Osteoblast (primary cell): Measurements from ENCODE around the gene TMOD4. TPM values are rescaled to one million over a fixed set of nuclear protein-coding genes. Genes with fewer than 3 reads are reported as not detected.

Experiments used
- DNase-seq: peaks from one replicate; pipeline ENCODE4 v3.0.0; 2011; ENCODE audit warnings: low spot score, mixed read lengths; ENCODE audit not compliant: insufficient read length; ENCODE audit errors: missing footprints
- H2AFZ ChIP-seq: 2 replicates; pipeline ENCODE4 v1.6.0; 2011; ENCODE audit warnings: mild to moderate bottlenecking, low read length
- H3K27ac ChIP-seq: 2 replicates; pipeline ENCODE4 v1.5.1; 2011; ENCODE audit warnings: mild to moderate bottlenecking, low read depth, low read length, moderate library complexity
- H3K27me3 ChIP-seq: 2 replicates; pipeline ENCODE4 v1.6.0; 2012; ENCODE audit warnings: mild to moderate bottlenecking, control low read depth, inconsistent platforms, low read length, moderate library complexity; ENCODE audit not compliant: insufficient read depth
- H3K36me3 ChIP-seq: 2 replicates; pipeline ENCODE4 v1.5.1; 2011; ENCODE audit warnings: mild to moderate bottlenecking, low read length, control low read depth, moderate library complexity; ENCODE audit not compliant: insufficient read depth
- H3K4me1 ChIP-seq: 2 replicates; pipeline ENCODE4 v1.5.1; 2011; ENCODE audit warnings: mild to moderate bottlenecking, low read length, control low read depth, moderate library complexity; ENCODE audit not compliant: insufficient read depth
- H3K4me2 ChIP-seq: 2 replicates; pipeline ENCODE4 v1.6.0; 2011; ENCODE audit warnings: mild to moderate bottlenecking, low read length; ENCODE audit not compliant: insufficient read depth
- H3K4me3 ChIP-seq: fragments of 200-600 bp; sonication (generic); 3 replicates; pipeline ENCODE4 v1.5.1; 2012; ENCODE audit warnings: mild to moderate bottlenecking, low read length, inconsistent platforms; ENCODE audit not compliant: insufficient read depth
- H3K79me2 ChIP-seq: 2 replicates; pipeline ENCODE4 v1.6.0; 2012; ENCODE audit warnings: mild to moderate bottlenecking, low read length, control low read depth, inconsistent platforms; ENCODE audit not compliant: insufficient read depth
- H3K9me3 ChIP-seq: 2 replicates; pipeline ENCODE4 v1.5.1; 2011; ENCODE audit warnings: low read depth, low read length, control low read depth
- H4K20me1 ChIP-seq: 2 replicates; pipeline ENCODE4 v1.6.0; 2012; ENCODE audit warnings: mild to moderate bottlenecking, low read length, control low read depth; ENCODE audit not compliant: insufficient read depth
- total RNA-seq: library from RNA; depleted of rRNA; stranded (reverse); fragments of >200 nt; gene quantifications from 2 replicates; pipeline ENCODE4 v1.2.3, GENCODE V29; 2012
- TF ChIP-seq, protein P1 (sequence below): IDR thresholded peaks from 2 replicates; pipeline ENCODE4 v1.5.1; 2011; ENCODE audit warnings: mild to moderate bottlenecking, low read depth, low read length, moderate library complexity; ENCODE audit errors: extremely low read depth

TMOD4 gene
- total RNA-seq, 1 donor: 0.36 TPM

- Histone ChIP-seq H3K79me2 (peaks cover 15% of the 10 kb centered on the region), H2AFZ (no peak overlapping the region), H3K9me3 (no peaks in the 10 kb centered on the region), H4K20me1 (no peaks in the 10 kb centered on the region), H3K4me2 (no peak overlapping the region), H3K4me1 (peaks cover 13% of the 10 kb centered on the region), H3K27me3 (no peaks in the 10 kb centered on the region), H3K36me3 (peaks cover 34% of the 10 kb centered on the region), H3K27ac (no peak overlapping the region), H3K4me3 (no peak overlapping the region)
- DNase-seq: no peak
- TF ChIP-seq, protein P1, sequence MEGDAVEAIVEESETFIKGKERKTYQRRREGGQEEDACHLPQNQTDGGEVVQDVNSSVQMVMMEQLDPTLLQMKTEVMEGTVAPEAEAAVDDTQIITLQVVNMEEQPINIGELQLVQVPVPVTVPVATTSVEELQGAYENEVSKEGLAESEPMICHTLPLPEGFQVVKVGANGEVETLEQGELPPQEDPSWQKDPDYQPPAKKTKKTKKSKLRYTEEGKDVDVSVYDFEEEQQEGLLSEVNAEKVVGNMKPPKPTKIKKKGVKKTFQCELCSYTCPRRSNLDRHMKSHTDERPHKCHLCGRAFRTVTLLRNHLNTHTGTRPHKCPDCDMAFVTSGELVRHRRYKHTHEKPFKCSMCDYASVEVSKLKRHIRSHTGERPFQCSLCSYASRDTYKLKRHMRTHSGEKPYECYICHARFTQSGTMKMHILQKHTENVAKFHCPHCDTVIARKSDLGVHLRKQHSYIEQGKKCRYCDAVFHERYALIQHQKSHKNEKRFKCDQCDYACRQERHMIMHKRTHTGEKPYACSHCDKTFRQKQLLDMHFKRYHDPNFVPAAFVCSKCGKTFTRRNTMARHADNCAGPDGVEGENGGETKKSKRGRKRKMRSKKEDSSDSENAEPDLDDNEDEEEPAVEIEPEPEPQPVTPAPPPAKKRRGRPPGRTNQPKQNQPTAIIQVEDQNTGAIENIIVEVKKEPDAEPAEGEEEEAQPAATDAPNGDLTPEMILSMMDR: no peak
Measured at GRCh38 chr1:151171190-151171589, 4.6 kb downstream of the TMOD4 start.

DNA sequence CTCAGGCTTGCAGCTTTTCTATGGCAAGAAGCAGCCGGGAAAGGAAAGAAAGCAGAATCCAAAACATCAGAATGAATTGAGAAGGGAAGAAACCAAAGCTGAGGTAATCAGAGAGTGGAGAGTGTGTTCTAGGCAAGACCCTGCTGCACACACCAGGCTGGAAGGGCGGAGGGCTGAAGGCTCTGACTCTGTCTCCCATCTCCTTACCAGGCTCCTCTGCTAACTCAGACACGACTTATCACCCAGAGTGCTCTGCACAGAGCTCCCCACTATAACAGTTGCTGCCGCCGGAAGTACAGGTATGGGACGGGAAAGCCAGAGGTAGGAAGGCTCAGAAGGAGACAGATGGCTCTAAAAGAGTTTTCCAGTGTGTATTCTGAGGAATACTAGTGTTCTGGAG lies 8.7 kb downstream of the TMOD4 start:
- peak overlapping the region; percentile 81 for H3K4me3 ChIP-seq
- H3K79me2 ChIP-seq: peaks cover 28% of the 10 kb centered on the region
- no peaks in the 10 kb centered on the region for H3K27me3 ChIP-seq
- H2AFZ ChIP-seq: no peak overlapping the region
- no peaks in the 10 kb centered on the region for H3K9me3 ChIP-seq
- peaks cover 28% of the 10 kb centered on the region for H3K36me3 ChIP-seq
- TF ChIP-seq, protein P1: no peak
- H3K4me1 ChIP-seq: peaks cover 25% of the 10 kb centered on the region
- no peak for DNase-seq
- H3K27ac ChIP-seq: peak overlapping the region; percentile 84
- no peaks in the 10 kb centered on the region for H4K20me1 ChIP-seq
- H3K4me2 ChIP-seq: peak overlapping the region; percentile 94

DNA sequence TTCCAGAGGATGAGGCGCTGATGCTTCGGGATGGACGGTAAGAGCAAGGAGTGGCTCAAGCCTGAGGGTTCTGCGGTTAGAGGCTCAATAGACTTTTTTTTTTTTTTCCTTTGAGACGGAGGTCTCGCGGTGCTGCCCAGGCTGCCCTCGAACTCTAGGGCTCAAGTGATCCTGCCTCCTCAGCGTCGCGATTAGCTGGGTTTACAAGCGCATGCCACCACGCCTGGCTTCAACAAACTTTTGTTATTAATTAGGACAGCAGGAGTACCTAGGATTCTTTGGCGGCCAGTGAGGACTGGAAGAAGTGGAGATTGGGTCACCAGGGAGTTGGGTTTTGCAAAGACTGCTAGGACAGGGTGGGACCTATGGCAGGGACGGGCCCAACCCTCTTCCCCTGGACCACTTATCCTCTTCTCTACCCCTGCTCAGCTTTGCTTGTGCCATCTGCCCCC lies 9.2 kb downstream of the TMOD4 start:
- peaks cover 22% of the 10 kb centered on the region for H3K4me1 ChIP-seq
- peak overlapping the region; percentile 94 for H3K4me2 ChIP-seq
- no peaks in the 10 kb centered on the region for H3K9me3 ChIP-seq
- H3K27me3 ChIP-seq: no peaks in the 10 kb centered on the region
- H3K27ac ChIP-seq: peak overlapping the region; percentile 84
- peak overlapping the region; percentile 87 for H2AFZ ChIP-seq
- H4K20me1 ChIP-seq: no peaks in the 10 kb centered on the region
- TF ChIP-seq, protein P1: no peak
- peak overlapping the region; percentile 81 for H3K4me3 ChIP-seq
- peaks cover 28% of the 10 kb centered on the region for H3K79me2 ChIP-seq
- peak; percentile 94 for DNase-seq
- peaks cover 31% of the 10 kb centered on the region for H3K36me3 ChIP-seq

DNA sequence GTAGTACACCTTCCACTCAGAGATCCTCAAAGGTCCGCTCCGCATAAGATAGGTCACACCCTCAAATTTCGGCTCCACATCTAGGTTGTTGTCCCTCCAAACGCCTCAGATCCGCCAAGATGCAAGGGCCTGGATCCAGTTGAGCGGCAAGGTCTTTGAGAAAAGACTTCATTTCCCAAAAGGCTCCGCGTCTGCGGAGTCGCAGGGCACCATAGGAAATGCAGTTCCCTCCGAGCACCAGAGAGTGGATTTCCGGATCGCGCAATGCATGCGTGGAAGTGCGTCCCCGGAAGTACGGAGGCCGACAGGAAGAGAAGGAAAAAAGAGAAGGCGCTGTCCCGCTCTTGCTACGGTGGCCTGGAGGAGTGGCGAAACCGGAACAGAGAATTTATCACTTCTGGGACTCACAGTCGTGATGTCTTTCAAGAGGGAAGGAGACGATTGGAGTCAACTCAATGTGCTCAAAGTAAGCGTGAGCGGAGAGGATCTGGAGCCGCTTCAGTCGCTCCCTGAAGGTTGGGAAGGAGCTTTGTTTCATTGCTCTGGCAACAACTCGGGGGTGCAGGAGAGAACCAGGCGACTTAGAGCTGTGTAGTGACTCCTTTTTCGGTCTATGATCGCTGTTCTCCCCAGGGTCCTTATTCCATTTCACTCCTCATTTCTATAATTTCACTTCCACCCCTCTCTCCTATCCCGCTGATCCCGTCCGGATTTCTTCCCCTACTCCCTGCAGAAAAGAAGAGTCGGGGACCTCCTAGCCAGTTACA lies 9.9 kb downstream of the TMOD4 start, which contains the start of the genes LYSMD1 and SCNM1:
TSS of gene LYSMD1 (minus strand) at position 165 of the 767 bp plus-strand sequence. CDS start 644 bp downstream, outside the sequence.
TSS of gene SCNM1 (plus strand) at position 407 of the 767 bp plus-strand sequence. CDS start at position 416, 9 bp downstream.
- H3K9me3 ChIP-seq: no peaks in the 10 kb centered on the region
- H3K79me2 ChIP-seq: peaks cover 28% of the 10 kb centered on the region
- peak; percentile 95 for DNase-seq
- no peaks in the 10 kb centered on the region for H4K20me1 ChIP-seq
- TF ChIP-seq, protein P1: no peak
- peak within 1 kb of the TSS; percentile 84 for H3K27ac ChIP-seq
- peak within 1 kb of the TSS; percentile 93 for H2AFZ ChIP-seq
- H3K4me1 ChIP-seq: peaks cover 22% of the 10 kb centered on the region
- H3K4me2 ChIP-seq: peak within 1 kb of the TSS; percentile 94
- peaks cover 29% of the 10 kb centered on the region for H3K36me3 ChIP-seq
- peak within 1 kb of the TSS; percentile 81 for H3K4me3 ChIP-seq
- no peaks in the 10 kb centered on the region for H3K27me3 ChIP-seq
